HEK293 (cell line): ENCODE data around the gene EIF4E3.

Experiments
- CTCF ChIA-PET: fragments of 350-600 bp; formaldehyde crosslinking; extraction: SDS; loops from one replicate; lab custom pipeline; 2021; ENCODE audit warnings: antibody characterized with exemption; lab: Yijun Ruan, JAX
- POLR2A ChIA-PET: fragments of 300-600 bp; formaldehyde crosslinking; extraction: SDS; loops from one replicate; lab custom pipeline; 2020; ENCODE audit warnings: antibody characterized with exemption, inconsistent platforms; lab: Yijun Ruan, JAX
- H3K27ac ChIP-seq: fragments of 200-500 bp; sonication (Bioruptor generic); 2 replicates; pipeline ENCODE4 v1.5.1; 2014; ENCODE audit warnings: low read depth, low read length, control low read depth, inconsistent platforms; ENCODE audit errors: extremely low read depth
- H3K36me3 ChIP-seq, 2 experiments: fragments of 200-500 bp in 1 of 2; sonication (Bioruptor generic) in 1 of 2; 1 replicate in 1 of 2; 2 replicates in 1 of 2; pipeline ENCODE4 v1.5.1; 2014 to 2017; ENCODE audit warnings: inconsistent platforms in 2 of 2, low read length in 2 of 2; ENCODE audit not compliant: control insufficient read depth in 2 of 2, insufficient read depth in 1 of 2
- H3K4me1 ChIP-seq: fragments of 200-500 bp; sonication (Bioruptor generic); 2 replicates; pipeline ENCODE4 v1.5.1; 2014; ENCODE audit warnings: mild to moderate bottlenecking, low read length, inconsistent platforms; ENCODE audit not compliant: control insufficient read depth, insufficient read depth
- H3K4me3 ChIP-seq: 2 replicates; pipeline ENCODE4 v1.5.1; 2011; ENCODE audit warnings: low read depth, mild to moderate bottlenecking, control low read depth, low read length, moderate library complexity
- H3K9me3 ChIP-seq: fragments of 200-500 bp; sonication (Bioruptor generic); 2 replicates; pipeline ENCODE4 v1.5.1; 2014; ENCODE audit warnings: low read depth, low read length, inconsistent platforms; ENCODE audit not compliant: control insufficient read depth, insufficient read depth
- KLF1 ChIP-seq: fragments of 450-650 bp; formaldehyde crosslinking; IDR thresholded peaks from 2 replicates; pipeline ENCODE4 v1.5.1; 2016; ENCODE audit warnings: missing biosample characterization, missing genetic modification characterization
- MZF1 ChIP-seq: fragments of 450-650 bp; formaldehyde crosslinking; IDR thresholded peaks from 2 replicates; pipeline ENCODE4 v1.5.1; 2017; ENCODE audit warnings: missing biosample characterization, missing genetic modification characterization, borderline replicate concordance
- RBAK ChIP-seq: fragments of 450-650 bp; formaldehyde crosslinking; IDR thresholded peaks from 2 replicates; pipeline ENCODE4 v1.5.1; 2016; ENCODE audit warnings: missing biosample characterization, missing genetic modification characterization
- SCRT2 ChIP-seq: fragments of 450-650 bp; formaldehyde crosslinking; IDR thresholded peaks from 2 replicates; pipeline ENCODE4 v1.5.1; 2016; ENCODE audit warnings: missing biosample characterization, missing genetic modification characterization
- SETDB1 ChIP-seq: IDR thresholded peaks from one replicate; pipeline ENCODE4 v1.6.1; 2017; ENCODE audit warnings: mild to moderate bottlenecking, low read length, moderate library complexity, mixed read lengths; ENCODE audit not compliant: insufficient read length
- TCF7L2 ChIP-seq: IDR thresholded peaks from 2 replicates; pipeline ENCODE4 v1.6.1; 2011; ENCODE audit warnings: low read depth, mild to moderate bottlenecking, inconsistent platforms, low read length, moderate library complexity, borderline replicate concordance
- YY1 ChIP-seq: fragments of 450-650 bp; formaldehyde crosslinking; IDR thresholded peaks from 2 replicates; pipeline ENCODE4 v1.5.1; 2018; ENCODE audit warnings: missing biosample characterization, missing genetic modification characterization
- ZFP41 ChIP-seq: fragments of 450-650 bp; formaldehyde crosslinking; IDR thresholded peaks from 2 replicates; pipeline ENCODE4 v1.5.1; 2016; ENCODE audit warnings: missing biosample characterization, missing genetic modification characterization, borderline replicate concordance
- ZIC2 ChIP-seq: fragments of 450-650 bp; formaldehyde crosslinking; IDR thresholded peaks from 2 replicates; pipeline ENCODE4 v1.5.1; 2016; ENCODE audit warnings: missing biosample characterization, missing genetic modification characterization
- ZNF292 ChIP-seq: fragments of 450-650 bp; formaldehyde crosslinking; IDR thresholded peaks from 2 replicates; pipeline ENCODE4 v1.5.1; 2016; ENCODE audit warnings: low read depth, missing biosample characterization, missing genetic modification characterization, borderline replicate concordance
- ZNF558 ChIP-seq: fragments of 450-650 bp; formaldehyde crosslinking; IDR thresholded peaks from 2 replicates; pipeline ENCODE4 v1.5.1; 2016; ENCODE audit warnings: missing biosample characterization, missing genetic modification characterization
- ZNF623 ChIP-seq: fragments of 450-650 bp; formaldehyde crosslinking; IDR thresholded peaks from 2 replicates; pipeline ENCODE4 v1.5.1; 2016; ENCODE audit warnings: missing biosample characterization, missing genetic modification characterization
- ZNF658 ChIP-seq: fragments of 450-650 bp; formaldehyde crosslinking; IDR thresholded peaks from 2 replicates; pipeline ENCODE4; 2016; ENCODE audit warnings: missing biosample characterization, missing genetic modification characterization
- ZNF707 ChIP-seq: fragments of 450-650 bp; formaldehyde crosslinking; IDR thresholded peaks from 2 replicates; pipeline ENCODE4 v1.5.1; 2016; ENCODE audit warnings: missing biosample characterization, missing genetic modification characterization
- ZNF747 ChIP-seq: fragments of 450-650 bp; formaldehyde crosslinking; IDR thresholded peaks from 2 replicates; pipeline ENCODE4 v1.5.1; 2016; ENCODE audit warnings: missing biosample characterization, missing genetic modification characterization
- ZSCAN30 ChIP-seq: fragments of 450-650 bp; IDR thresholded peaks from 2 replicates; pipeline ENCODE4 v1.5.1; 2018; ENCODE audit warnings: missing biosample characterization, mild to moderate bottlenecking, missing genetic modification characterization, moderate library complexity
- TF ChIP-seq, protein P1 (sequence below): fragments of 450-650 bp; formaldehyde crosslinking; IDR thresholded peaks from 2 replicates; pipeline ENCODE4 v1.5.1; 2016; ENCODE audit warnings: missing biosample characterization, missing genetic modification characterization
- TF ChIP-seq, protein P2 (sequence below): fragments of 450-650 bp; formaldehyde crosslinking; IDR thresholded peaks from 2 replicates; pipeline ENCODE4 v1.5.1; 2016; ENCODE audit warnings: missing biosample characterization, missing genetic modification characterization
- TF ChIP-seq, protein P3 (sequence below): fragments of 450-650 bp; formaldehyde crosslinking; IDR thresholded peaks from 2 replicates; pipeline ENCODE4 v1.5.1; 2016; ENCODE audit warnings: missing biosample characterization, missing genetic modification characterization

Gene EIF4E3

DNA sequence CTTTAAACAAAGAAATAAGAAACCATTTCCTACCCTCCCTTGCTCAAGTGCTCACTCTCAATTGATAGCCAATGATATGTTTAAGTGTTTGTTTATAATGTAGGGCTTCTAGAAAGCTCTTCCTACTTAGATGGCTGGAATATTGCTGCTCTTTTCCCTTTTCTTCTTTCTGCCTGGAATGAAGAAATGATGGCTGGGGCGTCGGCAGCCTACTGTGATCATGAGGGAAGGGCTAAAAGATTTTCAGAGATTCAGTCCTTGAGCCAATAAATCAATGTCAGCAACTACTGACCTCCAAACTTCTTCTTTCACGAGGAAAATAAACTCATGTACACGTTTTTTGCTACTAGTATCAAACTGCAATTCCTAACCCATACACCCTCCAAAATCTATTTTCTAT lies 26.4 kb upstream of the EIF4E3 start:
- TF ChIP-seq TCF7L2 (no peak), SETDB1 (peak; percentile 12)
- POLR2A ChIA-PET: no interaction called here
- H3K9me3 ChIP-seq: no peaks in the 10 kb centered on the region
- CTCF ChIA-PET: interaction anchor here (1.2 kb wide), 1 partner anchor 21 kb away, joined by 3 read pairs; no protein-coding TSS in a partner anchor
- no peak overlapping the region for H3K27ac ChIP-seq
- no peak overlapping the region for H3K4me3 ChIP-seq
- no peaks in the 10 kb centered on the region for H3K36me3 ChIP-seq
- no peaks in the 10 kb centered on the region; the same call in 1 of the 2 replicates for H3K4me1 ChIP-seq

DNA sequence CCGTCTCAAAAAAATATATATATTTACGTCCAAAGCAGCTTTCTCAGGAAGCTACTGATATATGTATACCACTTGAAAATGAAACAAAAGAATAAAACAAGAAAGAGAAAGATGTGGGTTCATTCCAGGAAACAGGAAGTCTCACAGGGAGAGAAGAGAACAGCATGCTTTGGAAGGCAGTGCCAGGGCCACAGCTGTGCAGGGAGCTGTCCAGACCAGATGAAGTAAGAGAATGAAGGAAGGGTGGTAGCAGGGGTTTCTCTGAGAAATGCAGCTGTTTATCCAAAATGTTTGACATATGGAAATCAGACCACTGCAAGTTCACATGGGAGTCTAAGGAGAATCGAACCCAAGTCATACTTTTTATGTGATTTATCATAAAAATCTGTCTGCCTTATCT lies 19.5 kb upstream of the EIF4E3 start:
- CTCF ChIA-PET: interaction anchor here (0.5 to 1.1 kb wide), 2 partner anchors 15 to 1241 kb away, joined by 5 to 6 read pairs; no protein-coding TSS in a partner anchor
- H3K36me3 ChIP-seq: no peaks in the 10 kb centered on the region
- POLR2A ChIA-PET: no interaction called here

DNA sequence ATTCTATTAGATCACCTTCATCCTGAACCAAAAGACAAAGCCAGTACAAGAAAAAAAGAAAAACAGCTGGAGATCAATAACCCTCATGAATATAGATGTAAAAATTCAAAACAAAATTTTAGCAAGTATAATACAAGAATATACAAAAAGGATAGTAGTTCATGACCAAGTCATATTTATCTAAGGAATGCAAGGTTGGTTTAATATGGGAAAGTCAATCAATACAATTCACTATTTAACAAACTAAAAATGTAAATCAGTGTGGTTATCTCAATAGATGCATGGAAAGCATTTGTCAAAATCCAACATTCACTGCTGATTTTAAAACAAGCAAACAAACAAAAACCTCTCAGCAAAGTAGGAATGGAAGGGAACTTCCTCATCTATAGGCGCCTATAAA lies 17.4 kb upstream of the EIF4E3 start:
- H3K4me3 ChIP-seq: no peak overlapping the region
- no peaks in the 10 kb centered on the region for H3K36me3 ChIP-seq
- no peaks in the 10 kb centered on the region for H3K9me3 ChIP-seq
- no peak overlapping the region for H3K27ac ChIP-seq
- TF ChIP-seq ZNF558 (tag by site-specific recombination) (no peak), ZNF292 (tag by site-specific recombination) (no peak), YY1 (tag by site-specific recombination) (no peak), MZF1 (tag by site-specific recombination) (no peak), ZFP41 (tag by site-specific recombination) (no peak), RBAK (no peak), ZSCAN30 (tag by site-specific recombination) (no peak), ZNF707 (tag by site-specific recombination) (no peak), KLF1 (tag by site-specific recombination) (no peak), ZIC2 (tag by site-specific recombination) (no peak), ZNF747 (tag by site-specific recombination) (no peak), ZNF658 (tag by site-specific recombination) (no peak), ZNF623 (tag by site-specific recombination) (no peak)
- TF ChIP-seq, protein P1, sequence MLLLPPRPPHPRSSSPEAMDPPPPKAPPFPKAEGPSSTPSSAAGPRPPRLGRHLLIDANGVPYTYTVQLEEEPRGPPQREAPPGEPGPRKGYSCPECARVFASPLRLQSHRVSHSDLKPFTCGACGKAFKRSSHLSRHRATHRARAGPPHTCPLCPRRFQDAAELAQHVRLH (tag by site-specific recombination): no peak
- TF ChIP-seq, protein P2, sequence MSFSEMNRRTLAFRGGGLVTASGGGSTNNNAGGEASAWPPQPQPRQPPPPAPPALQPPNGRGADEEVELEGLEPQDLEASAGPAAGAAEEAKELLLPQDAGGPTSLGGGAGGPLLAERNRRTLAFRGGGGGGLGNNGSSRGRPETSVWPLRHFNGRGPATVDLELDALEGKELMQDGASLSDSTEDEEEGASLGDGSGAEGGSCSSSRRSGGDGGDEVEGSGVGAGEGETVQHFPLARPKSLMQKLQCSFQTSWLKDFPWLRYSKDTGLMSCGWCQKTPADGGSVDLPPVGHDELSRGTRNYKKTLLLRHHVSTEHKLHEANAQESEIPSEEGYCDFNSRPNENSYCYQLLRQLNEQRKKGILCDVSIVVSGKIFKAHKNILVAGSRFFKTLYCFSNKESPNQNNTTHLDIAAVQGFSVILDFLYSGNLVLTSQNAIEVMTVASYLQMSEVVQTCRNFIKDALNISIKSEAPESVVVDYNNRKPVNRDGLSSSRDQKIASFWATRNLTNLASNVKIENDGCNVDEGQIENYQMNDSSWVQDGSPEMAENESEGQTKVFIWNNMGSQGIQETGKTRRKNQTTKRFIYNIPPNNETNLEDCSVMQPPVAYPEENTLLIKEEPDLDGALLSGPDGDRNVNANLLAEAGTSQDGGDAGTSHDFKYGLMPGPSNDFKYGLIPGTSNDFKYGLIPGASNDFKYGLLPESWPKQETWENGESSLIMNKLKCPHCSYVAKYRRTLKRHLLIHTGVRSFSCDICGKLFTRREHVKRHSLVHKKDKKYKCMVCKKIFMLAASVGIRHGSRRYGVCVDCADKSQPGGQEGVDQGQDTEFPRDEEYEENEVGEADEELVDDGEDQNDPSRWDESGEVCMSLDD (tag by site-specific recombination): no peak
- ChIA-PET CTCF (interaction anchor here (2.2 kb wide), 1 partner anchor 13 kb away, joined by 7 read pairs; no protein-coding TSS in a partner anchor), POLR2A (no interaction called here)
- H3K4me1 ChIP-seq: no peaks in the 10 kb centered on the region

More for the DNA sequence above, 19.5 kb upstream of the EIF4E3 start:
- TF ChIP-seq, protein P3, sequence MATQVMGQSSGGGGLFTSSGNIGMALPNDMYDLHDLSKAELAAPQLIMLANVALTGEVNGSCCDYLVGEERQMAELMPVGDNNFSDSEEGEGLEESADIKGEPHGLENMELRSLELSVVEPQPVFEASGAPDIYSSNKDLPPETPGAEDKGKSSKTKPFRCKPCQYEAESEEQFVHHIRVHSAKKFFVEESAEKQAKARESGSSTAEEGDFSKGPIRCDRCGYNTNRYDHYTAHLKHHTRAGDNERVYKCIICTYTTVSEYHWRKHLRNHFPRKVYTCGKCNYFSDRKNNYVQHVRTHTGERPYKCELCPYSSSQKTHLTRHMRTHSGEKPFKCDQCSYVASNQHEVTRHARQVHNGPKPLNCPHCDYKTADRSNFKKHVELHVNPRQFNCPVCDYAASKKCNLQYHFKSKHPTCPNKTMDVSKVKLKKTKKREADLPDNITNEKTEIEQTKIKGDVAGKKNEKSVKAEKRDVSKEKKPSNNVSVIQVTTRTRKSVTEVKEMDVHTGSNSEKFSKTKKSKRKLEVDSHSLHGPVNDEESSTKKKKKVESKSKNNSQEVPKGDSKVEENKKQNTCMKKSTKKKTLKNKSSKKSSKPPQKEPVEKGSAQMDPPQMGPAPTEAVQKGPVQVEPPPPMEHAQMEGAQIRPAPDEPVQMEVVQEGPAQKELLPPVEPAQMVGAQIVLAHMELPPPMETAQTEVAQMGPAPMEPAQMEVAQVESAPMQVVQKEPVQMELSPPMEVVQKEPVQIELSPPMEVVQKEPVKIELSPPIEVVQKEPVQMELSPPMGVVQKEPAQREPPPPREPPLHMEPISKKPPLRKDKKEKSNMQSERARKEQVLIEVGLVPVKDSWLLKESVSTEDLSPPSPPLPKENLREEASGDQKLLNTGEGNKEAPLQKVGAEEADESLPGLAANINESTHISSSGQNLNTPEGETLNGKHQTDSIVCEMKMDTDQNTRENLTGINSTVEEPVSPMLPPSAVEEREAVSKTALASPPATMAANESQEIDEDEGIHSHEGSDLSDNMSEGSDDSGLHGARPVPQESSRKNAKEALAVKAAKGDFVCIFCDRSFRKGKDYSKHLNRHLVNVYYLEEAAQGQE (tag by site-specific recombination): peak; percentile 72
- no peak for TF ChIP-seq SCRT2
- TF ChIP-seq, all 188 proteins: peak for 1
- Histone ChIP-seq H3K4me1 (no peaks in the 10 kb centered on the region), H3K27ac (no peak overlapping the region), H3K4me3 (no peak overlapping the region), H3K9me3 (no peaks in the 10 kb centered on the region)
